GM21619 (cell line): ENCODE results near the gene SHANK1.

Experiments used
- ATAC-seq: cut with Tn5 transposase; IDR thresholded peaks from one replicate; pipeline ENCODE4 v1.9.1; 2021; ENCODE audit not compliant: unreplicated experiment

SHANK1 gene

GRCh38 chr19:50662651-50663481 lies 56.7 kb downstream of the SHANK1 start:
- no peak for ATAC-seq

GRCh38 chr19:50661766-50662650 lies 57.6 kb downstream of the SHANK1 start:
- ATAC-seq, result no peak

GRCh38 chr19:50661023-50661422 lies 58.6 kb downstream of the SHANK1 start:
- no peak for ATAC-seq

GRCh38 chr19:50660088-50660366 lies 59.6 kb downstream of the SHANK1 start:
- ATAC-seq, result no peak

- no peak for ATAC-seq
These were observed 60.1 kb downstream of the SHANK1 start for GRCh38 chr19:50659318-50660087.

- ATAC-seq, result no peak
These were observed 60.9 kb downstream of the SHANK1 start for GRCh38 chr19:50658441-50659317.

- peak; percentile 58 for ATAC-seq
These were observed 61.7 kb downstream of the SHANK1 start for GRCh38 chr19:50657712-50658440.

- no peak for ATAC-seq
These were observed 62.4 kb downstream of the SHANK1 start for GRCh38 chr19:50657222-50657669.

- no peak for ATAC-seq
These were observed 64.7 kb downstream of the SHANK1 start for GRCh38 chr19:50654882-50655281.

GRCh38 chr19:50652722-50653121 lies 66.9 kb downstream of the SHANK1 start:
- ATAC-seq, result no peak

GRCh38 chr19:50651174-50651573 lies 68.4 kb downstream of the SHANK1 start:
- ATAC-seq, result no peak

- ATAC-seq, result no peak
These were observed 69.9 kb downstream of the SHANK1 start, which contains the start of gene C19orf81 for GRCh38 chr19:50649433-50650391. Gene C19orf81 (plus strand): TSS chr19:50649445. CDS start chr19:50649445, 0 bp downstream.

- ATAC-seq, result no peak
These were observed 70.9 kb downstream of the SHANK1 start for GRCh38 chr19:50648659-50649058.

- no peak for ATAC-seq
These were observed 71.6 kb downstream of the SHANK1 start for GRCh38 chr19:50647879-50648615.

GRCh38 chr19:50646074-50646807 lies 73.4 kb downstream of the SHANK1 start:
- no peak for ATAC-seq

- ATAC-seq, result no peak
These were observed 74.5 kb downstream of the SHANK1 start for GRCh38 chr19:50645107-50645506.

- ATAC-seq, result no peak
These were observed 75.2 kb downstream of the SHANK1 start for GRCh38 chr19:50644315-50644915.
